Keratinocyte (primary cell): Measurements from ENCODE around the gene TSHZ1.

ENCODE experiments used
- CTCF ChIP-seq, 3 experiments: IDR thresholded peaks in 1 of 3; conservative IDR thresholded peaks in 1 of 3; optimal IDR thresholded peaks in 1 of 3; 2 replicates in 2 of 3; 3 replicates in 1 of 3; pipeline versions ENCODE3 to v1.5.1; 2011; ENCODE audit warnings: low read length in 3 of 3, mild to moderate bottlenecking in 3 of 3, moderate library complexity in 2 of 3, control low read depth in 1 of 3, inconsistent platforms in 1 of 3; ENCODE audit not compliant: insufficient read depth in 2 of 3; ENCODE audit errors: extremely low read depth in 1 of 3
- EZH2 ChIP-seq: IDR thresholded peaks from one replicate; pipeline ENCODE4 v1.6.1; 2012; ENCODE audit warnings: inconsistent platforms, mild to moderate bottlenecking, low read length, moderate library complexity

GRCh38 chr18:75173125-75173432, 37.5 kb upstream of the TSHZ1 start:
- TF ChIP-seq CTCF (optimal IDR thresholded peaks at IDR 0.05 in 1 of 3, IDR thresholded peaks at IDR 0.05 in 1 of 3, conservative IDR thresholded peaks at IDR 0.05 in 1 of 3; ENCODE audit: extremely low read depth in 1 of 3, insufficient read depth in 2 of 3, low read length in 3 of 3): peak in 1 of 3 experiments; percentile 13
- TF ChIP-seq EZH2: no peak
